ENCODE data around the gene NCOA5.

NCOA5 gene

DNA sequence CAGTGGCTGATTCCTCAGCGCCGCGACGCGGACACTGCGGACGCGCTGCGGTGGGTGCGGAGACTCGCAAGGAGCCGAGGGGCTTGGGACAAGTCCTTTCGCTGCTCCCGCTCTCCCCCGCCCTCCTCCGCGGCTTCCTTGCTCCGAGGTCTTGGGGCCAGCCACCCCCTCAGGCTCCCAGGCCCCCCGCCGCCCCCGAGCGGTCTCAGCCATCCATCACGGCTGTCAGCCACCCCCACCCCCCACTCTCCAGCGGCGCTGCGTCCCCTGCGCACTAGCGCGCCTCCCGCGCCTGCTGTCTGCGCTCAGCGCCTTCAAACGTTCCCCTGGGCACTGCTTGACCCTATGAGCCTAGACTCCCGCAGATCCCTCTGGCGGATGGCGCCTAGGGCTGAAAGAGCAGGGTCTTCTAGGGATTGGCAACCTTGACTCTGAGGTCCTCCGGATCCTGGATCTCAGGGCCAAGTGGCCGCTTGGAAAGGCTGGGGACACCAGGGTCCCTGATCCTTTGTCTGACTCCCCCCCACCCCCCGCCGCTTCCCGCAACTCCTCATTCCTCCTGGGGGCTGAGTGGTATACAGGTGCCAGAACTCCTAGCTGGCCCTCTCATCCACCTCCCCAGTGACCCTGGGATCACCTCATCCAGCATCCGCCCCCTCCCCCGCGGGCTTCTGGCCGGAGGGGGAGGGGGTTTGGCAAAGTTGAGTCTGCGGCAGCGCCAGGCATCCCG, 59.3 kb downstream of the NCOA5 start:
- TF ChIP-seq, protein P1, sequence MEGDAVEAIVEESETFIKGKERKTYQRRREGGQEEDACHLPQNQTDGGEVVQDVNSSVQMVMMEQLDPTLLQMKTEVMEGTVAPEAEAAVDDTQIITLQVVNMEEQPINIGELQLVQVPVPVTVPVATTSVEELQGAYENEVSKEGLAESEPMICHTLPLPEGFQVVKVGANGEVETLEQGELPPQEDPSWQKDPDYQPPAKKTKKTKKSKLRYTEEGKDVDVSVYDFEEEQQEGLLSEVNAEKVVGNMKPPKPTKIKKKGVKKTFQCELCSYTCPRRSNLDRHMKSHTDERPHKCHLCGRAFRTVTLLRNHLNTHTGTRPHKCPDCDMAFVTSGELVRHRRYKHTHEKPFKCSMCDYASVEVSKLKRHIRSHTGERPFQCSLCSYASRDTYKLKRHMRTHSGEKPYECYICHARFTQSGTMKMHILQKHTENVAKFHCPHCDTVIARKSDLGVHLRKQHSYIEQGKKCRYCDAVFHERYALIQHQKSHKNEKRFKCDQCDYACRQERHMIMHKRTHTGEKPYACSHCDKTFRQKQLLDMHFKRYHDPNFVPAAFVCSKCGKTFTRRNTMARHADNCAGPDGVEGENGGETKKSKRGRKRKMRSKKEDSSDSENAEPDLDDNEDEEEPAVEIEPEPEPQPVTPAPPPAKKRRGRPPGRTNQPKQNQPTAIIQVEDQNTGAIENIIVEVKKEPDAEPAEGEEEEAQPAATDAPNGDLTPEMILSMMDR (IDR thresholded peaks at IDR 0.05): no peak

DNA sequence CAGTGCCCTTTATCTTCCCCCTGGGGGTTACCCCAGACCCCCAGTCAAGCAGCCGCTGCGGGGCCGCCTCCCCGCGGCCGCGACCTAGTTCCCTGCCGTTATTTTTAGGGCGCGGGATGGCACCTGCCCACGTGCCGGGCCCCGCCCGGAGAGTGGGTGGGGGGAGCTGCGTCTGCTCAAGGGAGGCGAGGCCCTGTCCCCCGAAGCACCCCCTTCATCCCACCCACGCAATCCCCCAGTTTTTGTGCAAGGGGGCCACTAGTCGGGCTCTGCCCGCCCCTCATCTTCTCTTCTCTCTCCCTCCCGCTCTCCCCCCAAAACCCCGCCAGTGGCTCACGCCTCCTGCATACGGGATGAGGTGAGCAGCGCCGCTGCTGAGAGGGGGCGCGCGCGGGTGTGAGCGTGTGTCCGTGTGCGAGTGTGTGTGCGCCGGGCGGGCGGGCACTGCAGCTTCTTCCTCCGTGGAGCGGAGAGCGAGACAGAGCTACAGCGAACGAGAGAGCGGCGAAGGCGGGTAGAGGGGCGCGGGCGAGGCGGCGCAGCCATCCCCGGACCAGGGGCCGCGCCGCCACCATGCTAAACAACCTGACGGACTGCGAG, 60.9 kb downstream of the NCOA5 start, which contains the start of gene SLC12A5:
Gene SLC12A5 (plus strand): TSS at position 444 of the 600 bp plus-strand sequence. CDS start 130 bp downstream, at position 574.
- TF ChIP-seq, protein P1 (IDR thresholded peaks at IDR 0.05): no peak

DNA sequence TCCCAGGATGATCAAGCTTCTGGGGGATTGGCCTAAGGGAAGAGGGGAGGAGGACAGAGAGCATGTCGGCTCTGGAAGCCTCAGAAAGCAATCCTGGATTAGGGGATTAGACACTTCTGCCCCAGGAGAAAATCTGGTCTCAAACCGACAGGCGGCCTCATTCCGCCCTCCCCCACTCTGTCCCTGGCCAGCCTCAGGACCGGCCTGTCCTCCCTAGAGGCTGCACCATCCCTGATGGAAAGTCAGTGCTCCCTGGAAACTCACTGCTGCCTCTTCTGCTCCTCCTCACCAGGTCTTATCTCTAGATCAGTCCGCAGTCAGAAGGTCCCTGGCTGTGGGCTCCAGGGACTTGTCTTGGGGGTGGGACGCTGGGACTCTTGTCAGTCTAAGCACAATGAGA, 61.7 kb downstream of the NCOA5 start:
- TF ChIP-seq, protein P1 (IDR thresholded peaks at IDR 0.05): no peak

DNA sequence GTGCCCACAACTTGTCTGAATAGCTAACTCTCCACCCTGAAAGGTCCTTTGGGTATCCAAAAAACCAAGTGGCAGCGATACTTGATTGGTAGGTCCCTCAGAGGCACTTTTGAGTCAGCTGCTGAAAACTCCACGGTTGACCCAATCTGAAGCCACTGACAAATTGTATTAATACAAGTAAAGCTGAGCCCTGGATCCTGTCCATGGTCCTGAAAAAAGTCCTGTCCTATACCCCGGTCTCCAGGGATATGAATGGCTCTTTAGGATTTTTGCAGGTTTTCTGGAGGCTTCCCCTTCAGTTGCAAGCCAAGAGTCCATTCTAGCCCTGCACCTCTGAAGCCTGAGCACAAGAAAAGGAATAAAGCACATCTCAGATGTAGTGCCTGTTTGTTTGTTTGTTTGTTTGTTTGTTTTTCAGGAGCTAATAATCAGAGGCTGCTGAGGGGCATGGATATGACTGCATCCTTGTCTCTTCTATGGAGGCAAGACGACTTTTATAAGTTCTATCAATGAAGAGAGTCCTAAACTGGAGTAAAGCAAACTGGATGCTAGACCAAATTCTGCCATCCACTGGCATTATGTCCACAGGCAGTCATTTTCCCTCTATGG, 62.4 kb downstream of the NCOA5 start:
- TF ChIP-seq, protein P1 (IDR thresholded peaks at IDR 0.05): no peak

DNA sequence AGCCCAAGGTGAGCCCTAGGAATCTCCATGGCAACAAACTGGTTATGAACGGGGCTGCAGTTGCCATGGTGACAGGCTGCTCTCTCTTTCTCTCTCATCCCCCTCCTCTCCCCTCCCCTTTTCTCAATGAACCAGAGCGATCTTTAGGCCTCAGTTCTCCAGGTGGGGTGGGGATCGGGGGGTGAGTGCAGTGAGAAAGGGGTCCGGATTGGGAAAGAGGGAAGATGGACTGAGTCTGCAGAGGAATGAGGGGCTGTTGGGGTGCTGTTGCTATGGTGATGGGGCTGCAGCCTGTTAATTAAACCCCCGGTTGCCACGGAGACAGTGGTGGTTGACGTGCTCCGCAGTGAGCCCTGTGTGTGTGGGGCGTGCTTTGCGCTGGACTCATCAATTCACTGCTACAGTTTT, 64.4 kb downstream of the NCOA5 start:
- TF ChIP-seq, protein P1 (IDR thresholded peaks at IDR 0.05): no peak

DNA sequence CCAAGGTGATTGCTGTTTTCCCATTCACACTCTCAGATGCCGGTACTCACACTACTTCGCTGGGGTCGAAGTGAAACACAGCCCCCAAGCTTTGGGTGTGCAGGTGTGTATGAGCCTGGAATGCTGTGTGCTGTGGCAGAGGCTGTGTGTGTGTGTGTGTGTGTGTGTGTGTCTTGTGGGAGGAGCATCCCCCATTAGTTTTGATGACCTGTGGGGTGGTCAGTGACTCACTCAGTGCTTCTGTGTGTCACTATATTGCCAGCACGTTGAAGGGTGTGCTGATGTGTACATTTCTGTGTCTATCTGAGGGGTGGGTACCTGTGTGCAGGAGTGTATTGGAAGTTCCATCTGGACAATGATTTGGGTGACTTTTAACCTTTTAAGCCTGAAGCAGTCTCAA, 65.8 kb downstream of the NCOA5 start:
- TF ChIP-seq, protein P1 (IDR thresholded peaks at IDR 0.05): no peak

DNA sequence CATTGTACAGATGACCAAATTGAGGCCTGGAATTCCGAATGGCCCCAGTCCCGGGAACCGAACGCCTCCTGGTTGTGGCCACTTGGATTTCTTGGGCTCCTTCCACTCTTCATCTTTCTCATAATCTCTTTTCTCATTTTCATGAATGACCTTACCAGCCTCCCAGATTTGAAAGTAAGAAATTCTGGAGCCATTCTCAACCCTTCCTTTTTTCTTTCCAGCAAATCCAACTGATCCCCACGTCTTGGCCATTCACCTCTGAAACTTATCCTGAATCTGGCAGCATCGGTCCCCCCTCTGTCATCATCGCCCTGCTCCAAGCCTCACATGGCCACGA, 66.6 kb downstream of the NCOA5 start:
- TF ChIP-seq, protein P1 (IDR thresholded peaks at IDR 0.05): no peak
